A673 (cell line): Measurements from ENCODE around the gene ORM1.

Source experiments
- EZH2 ChIP-seq: fragments of 200-600 bp; sonication (generic); IDR thresholded peaks from 2 replicates; pipeline ENCODE4 v1.6.1; 2017; ENCODE audit warnings: borderline replicate concordance, low read depth, mild to moderate bottlenecking, mixed read lengths, antibody characterized with exemption, low read length; ENCODE audit not compliant: poor library complexity, severe bottlenecking
- TF ChIP-seq, protein P1 (sequence below): fragments of 300-800, 200-600 bp; sonication (generic); conservative IDR thresholded peaks from 2 replicates; pipeline ENCODE4 v1.5.1; 2017; ENCODE audit warnings: low read depth, mild to moderate bottlenecking, antibody characterized with exemption, low read length, moderate library complexity, mixed read lengths

DNA sequence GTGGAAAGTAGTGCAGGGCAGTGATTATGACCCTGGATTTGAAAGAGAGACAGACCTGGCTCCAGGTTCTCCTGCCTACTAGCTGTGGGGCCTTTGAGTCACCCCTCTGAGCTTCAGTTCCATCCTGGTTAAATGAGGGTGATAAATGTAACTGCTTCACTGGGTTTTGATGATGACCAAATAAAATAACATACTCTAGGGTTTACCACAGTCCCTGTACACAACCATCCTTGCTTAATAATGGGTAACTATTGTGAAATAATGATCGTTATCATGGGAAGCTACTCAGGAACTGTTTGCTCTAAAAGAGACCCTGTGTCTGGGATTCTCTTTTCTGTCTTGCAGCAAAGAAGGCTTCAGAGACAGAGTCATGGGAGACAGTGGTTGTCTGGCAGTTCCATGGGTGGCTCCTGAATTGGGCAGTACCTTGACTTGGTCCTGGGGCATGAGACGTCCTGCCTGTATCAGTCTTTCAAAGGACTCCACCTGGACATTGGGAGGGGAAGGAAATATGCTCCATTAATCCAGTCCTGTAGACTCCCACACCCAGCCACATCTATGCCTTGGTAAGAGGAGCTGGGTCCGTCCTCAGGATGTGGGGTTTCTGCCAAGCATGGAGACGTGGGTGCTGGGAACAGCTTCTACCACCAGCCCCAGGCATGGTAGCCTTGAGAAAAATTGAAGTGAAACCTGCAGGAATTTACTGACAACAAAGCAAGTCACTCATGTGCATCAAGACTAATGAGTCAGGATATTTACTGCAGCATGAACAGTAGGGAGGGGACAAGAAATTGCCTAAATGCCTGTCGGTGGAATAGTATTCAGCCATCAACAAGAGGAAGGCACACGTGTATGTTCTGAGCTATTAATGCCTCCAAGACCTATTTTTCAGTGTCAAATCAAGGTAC lies 41.5 kb downstream of the ORM1 start:
- TF ChIP-seq, protein P1, sequence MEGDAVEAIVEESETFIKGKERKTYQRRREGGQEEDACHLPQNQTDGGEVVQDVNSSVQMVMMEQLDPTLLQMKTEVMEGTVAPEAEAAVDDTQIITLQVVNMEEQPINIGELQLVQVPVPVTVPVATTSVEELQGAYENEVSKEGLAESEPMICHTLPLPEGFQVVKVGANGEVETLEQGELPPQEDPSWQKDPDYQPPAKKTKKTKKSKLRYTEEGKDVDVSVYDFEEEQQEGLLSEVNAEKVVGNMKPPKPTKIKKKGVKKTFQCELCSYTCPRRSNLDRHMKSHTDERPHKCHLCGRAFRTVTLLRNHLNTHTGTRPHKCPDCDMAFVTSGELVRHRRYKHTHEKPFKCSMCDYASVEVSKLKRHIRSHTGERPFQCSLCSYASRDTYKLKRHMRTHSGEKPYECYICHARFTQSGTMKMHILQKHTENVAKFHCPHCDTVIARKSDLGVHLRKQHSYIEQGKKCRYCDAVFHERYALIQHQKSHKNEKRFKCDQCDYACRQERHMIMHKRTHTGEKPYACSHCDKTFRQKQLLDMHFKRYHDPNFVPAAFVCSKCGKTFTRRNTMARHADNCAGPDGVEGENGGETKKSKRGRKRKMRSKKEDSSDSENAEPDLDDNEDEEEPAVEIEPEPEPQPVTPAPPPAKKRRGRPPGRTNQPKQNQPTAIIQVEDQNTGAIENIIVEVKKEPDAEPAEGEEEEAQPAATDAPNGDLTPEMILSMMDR, result no peak
- no peak for TF ChIP-seq EZH2
